ENCODE measurements around the gene TANC1.

Gene TANC1

DNA sequence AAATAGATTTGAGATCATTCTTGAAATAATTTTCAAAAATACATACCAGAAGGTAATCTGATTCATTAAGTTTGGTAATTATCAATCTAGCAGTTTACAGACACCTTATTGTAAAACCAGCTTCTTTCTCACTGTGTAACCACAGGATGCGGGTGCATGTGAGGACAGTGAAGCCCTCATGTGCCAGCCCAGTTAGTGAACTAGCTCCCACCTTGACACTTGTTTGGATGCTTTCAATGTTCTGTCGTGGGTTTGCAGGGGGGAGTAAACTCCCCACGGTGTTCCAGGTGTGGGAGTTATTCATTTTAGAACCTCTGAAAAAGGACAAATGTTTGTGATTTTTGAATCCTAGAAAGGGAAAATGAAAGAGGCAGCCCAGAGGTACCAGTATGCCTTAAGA lies 259.0 kb downstream of the TANC1 start:
- TF ChIP-seq, protein P1, sequence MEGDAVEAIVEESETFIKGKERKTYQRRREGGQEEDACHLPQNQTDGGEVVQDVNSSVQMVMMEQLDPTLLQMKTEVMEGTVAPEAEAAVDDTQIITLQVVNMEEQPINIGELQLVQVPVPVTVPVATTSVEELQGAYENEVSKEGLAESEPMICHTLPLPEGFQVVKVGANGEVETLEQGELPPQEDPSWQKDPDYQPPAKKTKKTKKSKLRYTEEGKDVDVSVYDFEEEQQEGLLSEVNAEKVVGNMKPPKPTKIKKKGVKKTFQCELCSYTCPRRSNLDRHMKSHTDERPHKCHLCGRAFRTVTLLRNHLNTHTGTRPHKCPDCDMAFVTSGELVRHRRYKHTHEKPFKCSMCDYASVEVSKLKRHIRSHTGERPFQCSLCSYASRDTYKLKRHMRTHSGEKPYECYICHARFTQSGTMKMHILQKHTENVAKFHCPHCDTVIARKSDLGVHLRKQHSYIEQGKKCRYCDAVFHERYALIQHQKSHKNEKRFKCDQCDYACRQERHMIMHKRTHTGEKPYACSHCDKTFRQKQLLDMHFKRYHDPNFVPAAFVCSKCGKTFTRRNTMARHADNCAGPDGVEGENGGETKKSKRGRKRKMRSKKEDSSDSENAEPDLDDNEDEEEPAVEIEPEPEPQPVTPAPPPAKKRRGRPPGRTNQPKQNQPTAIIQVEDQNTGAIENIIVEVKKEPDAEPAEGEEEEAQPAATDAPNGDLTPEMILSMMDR (IDR thresholded peaks at IDR 0.05; ENCODE audit: borderline replicate concordance, insufficient read depth, low read depth, low read length) = no peak
- no peak overlapping the region for H3K4me3 ChIP-seq (ENCODE audit: low read depth, low read length)

DNA sequence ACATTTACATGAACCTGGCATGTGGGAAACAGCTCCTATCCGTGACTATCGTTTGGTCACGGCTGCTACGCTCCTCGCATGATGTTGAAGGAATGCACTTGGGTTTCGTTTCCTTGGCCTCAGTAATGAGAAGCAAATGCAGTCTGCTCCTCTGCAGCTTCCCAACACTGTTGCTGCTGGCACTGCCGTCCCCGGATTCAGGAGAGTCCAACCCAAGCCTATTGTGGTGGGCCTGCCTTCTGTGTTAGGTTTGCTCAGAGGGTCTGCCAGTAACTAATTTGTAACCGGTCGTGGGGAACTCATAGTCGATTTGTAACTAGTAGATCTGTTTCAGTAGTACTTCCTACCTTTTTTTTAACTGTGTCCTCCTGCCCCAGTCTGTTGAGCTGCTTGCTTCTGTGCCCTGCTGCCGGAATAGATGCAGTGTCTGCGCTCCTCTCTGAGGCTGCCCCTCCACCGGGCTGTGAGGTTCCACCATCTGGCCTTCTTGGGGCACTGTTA lies 259.7 kb downstream of the TANC1 start:
- TF ChIP-seq, protein P1 (IDR thresholded peaks at IDR 0.05; ENCODE audit: borderline replicate concordance, insufficient read depth, low read depth, low read length) = no peak
- no peak overlapping the region for H3K4me3 ChIP-seq (ENCODE audit: low read depth, low read length)

DNA sequence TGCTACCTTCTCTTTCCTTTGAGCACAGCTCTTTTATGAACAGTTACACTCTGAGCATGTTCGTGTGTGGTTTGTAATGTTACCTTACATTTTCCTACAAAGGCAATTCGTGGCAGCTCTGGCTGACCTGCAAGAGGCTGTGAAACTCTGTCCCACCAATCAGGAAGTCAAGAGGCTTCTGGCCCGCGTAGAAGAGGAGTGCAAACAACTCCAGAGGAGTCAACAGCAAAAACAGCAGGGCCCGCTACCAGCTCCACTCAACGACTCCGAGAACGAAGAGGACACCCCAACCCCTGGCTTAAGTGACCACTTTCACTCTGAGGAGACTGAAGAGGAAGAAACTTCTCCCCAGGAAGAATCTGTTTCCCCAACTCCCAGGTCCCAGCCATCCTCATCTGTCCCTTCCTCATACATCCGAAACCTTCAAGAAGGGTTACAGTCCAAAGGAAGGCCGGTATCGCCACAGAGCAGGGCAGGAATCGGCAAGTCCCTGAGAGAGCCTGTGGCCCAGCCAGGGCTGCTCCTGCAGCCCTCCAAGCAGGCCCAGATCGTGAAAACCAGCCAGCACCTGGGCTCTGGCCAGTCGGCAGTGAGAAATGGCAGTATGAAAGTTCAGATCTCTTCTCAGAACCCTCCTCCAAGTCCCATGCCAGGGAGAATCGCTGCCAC lies 261.2 kb downstream of the TANC1 start:
- H3K4me3 ChIP-seq (ENCODE audit: low read depth, low read length) = no peak overlapping the region
- TF ChIP-seq, protein P1 (IDR thresholded peaks at IDR 0.05; ENCODE audit: borderline replicate concordance, insufficient read depth, low read depth, low read length) = no peak

DNA sequence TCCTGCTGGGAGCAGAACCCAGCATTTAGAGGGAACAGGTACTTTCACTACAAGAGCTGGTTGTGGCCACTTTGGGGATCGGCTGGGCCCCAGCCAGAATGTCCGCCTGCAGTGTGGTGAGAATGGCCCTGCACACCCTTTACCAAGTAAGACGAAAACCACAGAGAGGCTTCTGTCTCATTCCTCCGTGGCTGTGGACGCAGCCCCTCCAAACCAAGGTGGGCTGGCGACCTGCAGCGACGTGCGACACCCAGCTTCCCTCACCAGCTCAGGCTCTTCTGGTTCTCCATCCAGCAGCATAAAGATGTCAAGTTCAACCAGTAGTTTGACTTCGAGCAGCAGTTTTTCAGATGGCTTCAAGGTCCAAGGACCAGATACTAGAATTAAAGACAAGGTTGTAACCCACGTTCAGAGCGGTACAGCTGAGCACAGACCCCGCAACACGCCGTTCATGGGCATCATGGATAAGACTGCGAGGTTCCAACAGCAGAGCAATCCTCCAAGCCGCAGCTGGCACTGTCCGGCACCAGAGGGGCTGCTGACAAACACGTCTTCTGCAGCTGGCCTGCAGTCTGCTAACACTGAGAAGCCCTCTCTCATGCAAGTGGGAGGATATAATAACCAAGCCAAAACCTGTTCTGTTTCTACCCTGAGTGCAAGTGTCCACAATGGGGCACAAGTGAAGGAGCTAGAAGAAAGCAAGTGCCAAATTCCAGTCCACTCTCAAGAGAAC lies 261.9 kb downstream of the TANC1 start:
- TF ChIP-seq, protein P1 (IDR thresholded peaks at IDR 0.05; ENCODE audit: borderline replicate concordance, insufficient read depth, low read depth, low read length) = no peak
- no peak overlapping the region for H3K4me3 ChIP-seq (ENCODE audit: low read depth, low read length)

DNA sequence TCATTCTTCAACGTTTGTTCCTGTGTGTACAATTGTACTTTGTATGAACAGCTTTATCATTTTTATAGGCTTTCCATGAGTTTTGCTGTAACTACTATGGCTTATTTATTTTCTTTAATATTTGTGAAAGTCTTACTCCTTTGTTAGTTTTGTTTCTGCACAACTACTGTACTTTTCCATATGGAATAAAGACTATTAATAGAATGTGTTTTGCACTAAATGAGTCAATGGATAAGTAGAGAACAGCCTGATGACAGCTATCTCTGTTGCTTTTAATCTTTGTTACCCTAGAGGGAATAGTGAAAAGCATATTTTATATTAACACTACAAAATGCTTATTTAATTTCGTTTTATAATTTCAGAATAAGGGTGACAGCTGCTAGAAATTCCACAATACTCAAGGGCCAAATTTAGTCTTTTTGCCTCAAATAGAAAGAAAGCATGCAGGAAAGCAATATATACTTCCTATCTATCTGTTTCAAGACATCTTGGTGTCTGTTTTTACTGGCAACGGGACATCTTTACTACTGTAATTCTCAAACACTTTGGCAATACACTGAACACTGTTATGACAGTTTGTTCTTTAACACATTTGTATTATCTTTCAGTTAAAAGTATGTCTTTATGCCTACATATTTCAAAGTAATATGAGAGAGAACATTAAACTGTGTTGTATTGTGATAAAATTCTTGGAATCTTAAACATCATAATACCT lies 264.2 kb downstream of the TANC1 start:
- TF ChIP-seq, protein P1 (IDR thresholded peaks at IDR 0.05; ENCODE audit: borderline replicate concordance, insufficient read depth, low read depth, low read length) = no peak

DNA sequence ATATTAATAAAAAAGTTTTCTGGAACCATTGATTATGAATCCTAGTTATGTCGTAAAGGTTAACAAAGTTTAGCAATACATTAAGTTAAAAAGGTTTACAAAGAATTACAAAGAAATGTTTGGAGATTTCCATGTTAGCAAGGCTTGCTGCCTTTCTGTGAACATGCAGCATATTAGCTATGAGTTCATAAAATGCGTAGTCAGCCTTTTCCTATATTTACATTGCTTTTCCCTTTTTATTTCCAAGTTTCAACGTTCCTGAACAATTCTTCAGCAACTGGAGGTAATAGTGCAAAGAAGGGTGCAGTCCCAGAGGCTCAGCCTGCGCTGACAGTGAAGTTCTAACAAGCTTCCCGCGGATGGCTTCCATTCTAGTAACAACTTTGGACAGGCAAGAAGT lies 266.4 kb downstream of the TANC1 start:
- TF ChIP-seq, protein P1 (IDR thresholded peaks at IDR 0.05; ENCODE audit: borderline replicate concordance, insufficient read depth, low read depth, low read length) = no peak
- no peak overlapping the region for H3K4me3 ChIP-seq (ENCODE audit: low read depth, low read length)

More for the DNA sequence above, 264.2 kb downstream of the TANC1 start:
- no peak overlapping the region for H3K4me3 ChIP-seq (ENCODE audit: low read depth, low read length)

All from GM12875 (cell line).